Epithelial cell of esophagus (primary cell): Measurements from ENCODE around the gene RPA3.
"Not testable (repeated sequence)": the region's sequence is repeated elsewhere in the genome, so short reads cannot be mapped to it uniquely, and the experiment has no call there.

ENCODE experiments used
- DNase-seq: peaks from one replicate; pipeline ENCODE4 v3.0.0; 2010; ENCODE audit warnings: low read depth
- H3K4me3 ChIP-seq: 2 replicates; pipeline ENCODE4 v1.5.1; 2011; ENCODE audit warnings: mild to moderate bottlenecking, low read length, control low read depth
- TF ChIP-seq, protein P1 (sequence below): IDR thresholded peaks from 2 replicates; pipeline ENCODE4 v1.5.1; 2011; ENCODE audit warnings: low read depth, mild to moderate bottlenecking, low read length, control low read depth, inconsistent platforms; ENCODE audit not compliant: insufficient read depth; ENCODE audit errors: missing control alignments

RPA3 gene

DNA sequence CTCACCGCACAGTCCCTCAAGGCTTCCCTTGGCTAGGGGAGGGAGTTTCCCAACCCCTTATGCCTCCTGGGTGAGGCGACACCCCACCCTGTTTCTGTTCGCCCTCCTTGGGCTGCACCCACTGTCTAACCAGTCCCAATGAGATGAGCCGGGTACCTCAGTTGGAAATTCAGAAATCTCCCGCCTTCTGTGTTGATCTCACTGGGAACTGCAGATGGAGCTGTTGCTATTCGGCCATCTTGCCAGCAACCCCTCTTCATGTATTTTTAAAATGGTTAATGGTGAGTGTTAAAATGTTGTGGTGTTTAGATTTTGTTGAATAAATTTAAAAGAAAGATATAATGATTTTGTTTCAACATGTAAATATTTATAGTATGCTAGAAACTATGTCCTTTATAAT is 55.9 kb downstream of the RPA3 start:
- peak; percentile 21 for DNase-seq
- TF ChIP-seq, protein P1, sequence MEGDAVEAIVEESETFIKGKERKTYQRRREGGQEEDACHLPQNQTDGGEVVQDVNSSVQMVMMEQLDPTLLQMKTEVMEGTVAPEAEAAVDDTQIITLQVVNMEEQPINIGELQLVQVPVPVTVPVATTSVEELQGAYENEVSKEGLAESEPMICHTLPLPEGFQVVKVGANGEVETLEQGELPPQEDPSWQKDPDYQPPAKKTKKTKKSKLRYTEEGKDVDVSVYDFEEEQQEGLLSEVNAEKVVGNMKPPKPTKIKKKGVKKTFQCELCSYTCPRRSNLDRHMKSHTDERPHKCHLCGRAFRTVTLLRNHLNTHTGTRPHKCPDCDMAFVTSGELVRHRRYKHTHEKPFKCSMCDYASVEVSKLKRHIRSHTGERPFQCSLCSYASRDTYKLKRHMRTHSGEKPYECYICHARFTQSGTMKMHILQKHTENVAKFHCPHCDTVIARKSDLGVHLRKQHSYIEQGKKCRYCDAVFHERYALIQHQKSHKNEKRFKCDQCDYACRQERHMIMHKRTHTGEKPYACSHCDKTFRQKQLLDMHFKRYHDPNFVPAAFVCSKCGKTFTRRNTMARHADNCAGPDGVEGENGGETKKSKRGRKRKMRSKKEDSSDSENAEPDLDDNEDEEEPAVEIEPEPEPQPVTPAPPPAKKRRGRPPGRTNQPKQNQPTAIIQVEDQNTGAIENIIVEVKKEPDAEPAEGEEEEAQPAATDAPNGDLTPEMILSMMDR: peak; percentile 43
- H3K4me3 ChIP-seq: no peak overlapping the region

DNA sequence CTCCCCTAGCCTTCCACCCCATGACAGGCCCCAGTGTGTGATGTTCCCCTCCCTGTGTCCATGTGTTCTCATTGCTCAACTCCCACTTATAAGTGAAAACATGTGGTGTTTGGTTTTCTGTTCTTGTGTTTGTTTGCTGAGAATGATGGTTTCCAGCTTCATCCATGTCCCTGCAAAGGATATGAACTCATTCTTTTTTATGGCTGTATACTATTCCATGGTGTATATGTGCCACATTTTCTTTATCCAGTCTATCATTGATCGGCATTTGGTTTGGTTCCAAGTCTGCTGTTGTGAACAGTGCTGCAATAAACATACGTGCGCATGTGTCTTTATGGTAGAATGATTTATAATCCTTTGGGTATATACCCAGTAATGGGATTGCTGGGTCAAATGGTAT is 61.9 kb downstream of the RPA3 start:
- not testable (repeated sequence) for H3K4me3 ChIP-seq, DNase-seq

DNA sequence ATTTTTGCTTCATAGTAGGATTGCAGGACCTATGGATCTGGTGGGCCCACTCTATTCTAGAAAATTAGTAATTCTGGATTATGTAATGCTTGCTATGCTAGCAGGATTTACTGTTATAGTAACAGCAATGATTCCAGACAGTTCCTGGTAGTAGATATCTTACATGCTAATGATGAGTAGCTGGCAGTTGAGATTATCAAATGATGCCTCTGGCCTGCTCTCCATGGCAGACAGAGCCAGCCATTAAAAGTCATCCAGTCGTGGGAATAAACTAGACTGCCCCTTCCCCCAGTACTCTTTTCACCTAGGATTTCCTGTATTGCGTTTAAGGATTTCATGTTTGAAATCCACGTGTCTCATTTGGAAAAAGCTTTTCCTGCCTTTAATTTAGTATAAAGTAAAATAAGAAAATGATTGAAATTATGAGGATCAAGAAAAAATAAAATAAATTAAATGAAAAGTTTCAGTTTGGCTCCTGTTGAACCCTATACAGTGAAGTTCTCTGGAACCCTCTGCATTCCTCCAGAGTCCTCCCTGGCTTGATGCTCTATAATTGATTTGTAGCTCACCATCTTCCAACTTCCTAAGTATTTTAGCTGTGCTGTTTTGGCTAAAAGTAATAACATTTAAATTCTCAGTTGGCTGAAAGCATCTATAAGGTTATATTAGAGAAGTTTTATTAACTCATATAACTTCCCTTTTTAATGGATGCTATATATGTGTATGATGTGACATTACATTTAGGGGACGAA is 63.3 kb downstream of the RPA3 start:
- no peak for DNase-seq
- TF ChIP-seq, protein P1: no peak
- no peak overlapping the region for H3K4me3 ChIP-seq

DNA sequence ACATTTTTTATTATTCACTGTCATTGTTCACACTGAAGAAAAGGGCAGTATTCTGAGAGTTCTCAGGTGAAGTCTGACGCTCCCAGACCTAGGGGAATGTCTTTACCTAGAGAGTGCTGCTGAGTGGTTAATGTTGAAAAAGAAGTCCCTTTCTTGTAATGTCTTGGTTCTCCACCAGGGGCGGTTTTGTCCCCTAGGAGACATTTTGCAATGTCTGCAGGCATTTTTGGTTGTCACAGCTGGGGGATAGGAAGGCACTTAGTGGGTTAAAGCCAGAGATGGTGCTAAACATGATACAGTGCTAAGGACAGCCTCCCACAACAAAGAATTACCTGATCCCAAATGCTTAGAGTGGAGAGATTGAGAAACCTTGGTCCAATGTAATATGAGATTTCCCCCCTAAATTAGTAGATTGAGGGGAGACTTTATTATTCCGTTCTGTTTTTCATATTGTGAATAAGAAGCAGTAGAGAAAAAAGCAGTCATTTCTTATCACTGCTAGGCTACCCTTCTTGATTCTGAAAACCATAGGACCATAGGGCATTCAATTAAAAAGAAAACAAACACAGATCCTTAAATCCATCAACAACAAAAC is 64.7 kb downstream of the RPA3 start:
- DNase-seq: peak; percentile 33
- TF ChIP-seq, protein P1: peak; percentile 52
- H3K4me3 ChIP-seq: no peak overlapping the region

DNA sequence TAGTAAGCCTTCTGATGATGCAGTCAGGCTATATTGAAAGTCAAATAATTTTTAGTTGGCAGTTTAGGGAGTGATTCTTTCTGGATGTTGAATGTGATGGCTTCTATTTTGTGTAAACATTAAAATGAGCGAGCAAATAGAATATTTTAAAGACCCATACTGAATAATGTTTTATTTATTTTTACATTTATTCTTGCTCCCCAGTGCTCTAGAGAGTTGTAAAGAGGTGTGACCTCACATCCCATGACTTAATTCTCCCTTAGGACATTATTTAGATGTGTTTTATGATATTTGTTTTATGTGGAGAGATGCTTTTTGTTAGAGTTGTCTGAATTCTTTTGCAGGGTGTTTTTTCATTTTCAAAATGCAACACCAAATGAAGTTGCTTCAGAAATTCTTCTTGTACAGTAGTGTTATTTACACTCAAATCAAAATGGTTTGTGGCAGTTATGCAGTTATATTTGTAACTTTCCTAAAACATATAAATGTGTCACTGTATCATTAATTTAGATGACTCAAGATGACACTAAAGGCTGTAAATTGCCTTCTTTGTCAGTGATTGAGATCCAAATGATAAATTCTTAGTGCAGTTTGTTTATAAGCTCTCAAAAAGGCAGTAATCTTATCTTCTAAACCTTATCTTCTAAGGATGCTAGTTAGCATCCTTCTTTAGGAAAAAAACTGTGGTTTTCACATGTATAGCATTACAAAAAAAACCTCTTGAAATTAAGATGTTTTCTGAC is 65.4 kb downstream of the RPA3 start:
- DNase-seq: no peak
- TF ChIP-seq, protein P1: no peak
- no peak overlapping the region for H3K4me3 ChIP-seq

DNA sequence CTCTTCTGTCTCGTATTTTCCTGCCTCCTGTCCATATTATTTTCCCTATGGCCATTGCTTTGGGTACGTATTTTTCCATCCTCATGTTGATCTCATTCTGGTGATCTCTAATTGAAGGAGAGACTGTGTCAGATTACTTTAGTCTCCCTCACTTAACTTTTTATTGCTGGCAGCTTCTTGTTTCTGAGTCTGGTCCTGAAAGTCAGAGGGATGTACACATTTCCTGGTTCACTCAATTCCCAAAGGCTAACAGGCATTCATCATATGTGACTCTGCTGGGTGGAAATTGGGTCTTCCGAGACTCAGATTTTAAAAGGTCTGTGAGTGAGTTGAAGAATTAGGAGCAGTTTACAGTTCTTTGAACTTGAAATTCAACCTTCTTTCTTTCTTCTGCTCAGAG is 66.9 kb downstream of the RPA3 start:
- DNase-seq: no peak
- no peak overlapping the region for H3K4me3 ChIP-seq
- TF ChIP-seq, protein P1: no peak

DNA sequence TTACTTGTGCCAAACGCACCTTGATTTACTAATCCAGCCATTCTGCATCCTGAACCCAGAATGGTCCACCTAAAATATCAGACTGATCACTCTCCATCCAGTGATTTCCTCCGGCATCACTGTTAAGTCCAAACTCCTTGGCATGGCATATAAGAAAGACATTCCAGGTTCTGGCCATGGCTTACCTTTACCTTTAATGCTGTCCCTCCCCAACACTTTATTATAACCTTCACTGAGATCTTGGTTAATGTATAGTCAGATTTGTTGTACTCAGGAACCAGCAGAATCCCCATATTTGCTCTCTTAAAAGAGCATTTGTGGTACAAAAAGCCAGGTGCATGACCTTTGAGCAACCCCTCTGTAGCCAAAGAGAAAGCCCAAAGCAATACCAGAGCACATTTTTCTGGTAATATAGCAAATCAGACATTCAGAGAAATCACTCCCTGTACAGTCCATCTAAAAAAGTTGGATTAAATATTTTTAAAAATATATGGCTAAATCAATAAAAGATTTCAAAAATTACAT is 67.7 kb downstream of the RPA3 start:
- TF ChIP-seq, protein P1: no peak
- DNase-seq: no peak
- no peak overlapping the region for H3K4me3 ChIP-seq
